Common myeloid progenitor, CD34-positive (primary cell): ENCODE measurements around the gene CUX1.

ENCODE experiments used
- CTCF ChIA-PET: fragments of 350-600 bp; sonication (Branson Sonifier 250); formaldehyde crosslinking; loops from one replicate; lab custom pipeline; 2021; ENCODE audit warnings: antibody characterized with exemption; lab: Charles Lee
- POLR2A ChIA-PET: fragments of 350-600 bp; sonication (Branson Sonifier 250); formaldehyde crosslinking; loops from one replicate; lab custom pipeline; 2021; ENCODE audit warnings: antibody characterized with exemption; lab: Charles Lee
- DNase-seq, 3 donors: peaks; one replicate each; pipeline versions ENCODE4 v3.0.0 to v3.0.0-alpha.2; 2013
- H3K27ac ChIP-seq, 2 experiments: 1 replicate in 1 of 2; 2 replicates in 1 of 2; pipeline ENCODE4 v1.7.0; 2013; ENCODE audit warnings: inconsistent platforms in 2 of 2, low read length in 2 of 2, mild to moderate bottlenecking in 2 of 2, low read depth in 1 of 2, moderate library complexity in 1 of 2; ENCODE audit not compliant: severe bottlenecking in 2 of 2, insufficient read depth in 1 of 2, poor library complexity in 1 of 2
- H3K27me3 ChIP-seq, 5 experiments: replicated peaks in 2 of 5; 1 replicate in 3 of 5; 2 replicates in 2 of 5; pipeline versions ENCODE4 v1.6.1 to v1.7.0; 2013; ENCODE audit warnings: low read length in 4 of 5, mild to moderate bottlenecking in 2 of 5, moderate library complexity in 2 of 5, inconsistent platforms in 1 of 5; ENCODE audit not compliant: insufficient read depth in 5 of 5, control insufficient read depth in 4 of 5
- H3K36me3 ChIP-seq, 4 experiments: 1 replicate in 2 of 4; 2 replicates in 2 of 4; pipeline versions ENCODE4 v1.6.1 to v1.7.0; 2013; ENCODE audit warnings: low read length in 3 of 4, control low read depth in 1 of 4, mild to moderate bottlenecking in 1 of 4; ENCODE audit not compliant: control insufficient read depth in 4 of 4, insufficient read depth in 4 of 4
- H3K4me1 ChIP-seq, 4 experiments: 1 replicate in 3 of 4; 2 replicates in 1 of 4; pipeline versions ENCODE4 v1.6.1 to v1.7.1; 2013; ENCODE audit warnings: low read length in 3 of 4, mild to moderate bottlenecking in 3 of 4, control low read depth in 1 of 4, inconsistent platforms in 1 of 4, moderate library complexity in 1 of 4; ENCODE audit not compliant: control insufficient read depth in 4 of 4, insufficient read depth in 4 of 4; ENCODE audit errors: control extremely low read depth in 1 of 4
- H3K4me3 ChIP-seq, 7 experiments: 1 replicate in 4 of 7; 2 replicates in 3 of 7; pipeline versions ENCODE4 v1.5.1 to v1.7.0; 2013; ENCODE audit warnings: mild to moderate bottlenecking in 7 of 7, low read length in 6 of 7, moderate library complexity in 6 of 7, inconsistent platforms in 2 of 7, low read depth in 2 of 7, control low read depth in 1 of 7; ENCODE audit not compliant: insufficient read depth in 4 of 7, control insufficient read depth in 1 of 7; ENCODE audit errors: extremely low read depth in 1 of 7
- H3K9me3 ChIP-seq, 5 experiments: 1 replicate in 4 of 5; 2 replicates in 1 of 5; pipeline versions ENCODE4 v1.6.1 to v1.7.1; 2013; ENCODE audit warnings: low read length in 4 of 5, mild to moderate bottlenecking in 2 of 5, inconsistent platforms in 1 of 5, low read depth in 1 of 5, moderate library complexity in 1 of 5; ENCODE audit not compliant: control insufficient read depth in 4 of 5, insufficient read depth in 2 of 5; ENCODE audit errors: control extremely low read depth in 1 of 5
- WGBS: methylation state at CpG from one replicate; pipeline ENCODE4 v1.1.5; 2013; ENCODE audit not compliant: insufficient coverage; 5-methylcytosine and 5-hydroxymethylcytosine counted together

Gene CUX1

GRCh38 chr7:101813402-101814019, 3.9 kb upstream of the CUX1 start:
- no peaks in the 10 kb centered on the region for H3K9me3 ChIP-seq
- POLR2A ChIA-PET = interaction anchor here (2.1 kb wide), 1 partner anchor 70 kb away, joined by 7 read pairs; no protein-coding TSS in a partner anchor
- H3K36me3 ChIP-seq = no peaks in the 10 kb centered on the region
- H3K27me3 ChIP-seq = no peaks in the 10 kb centered on the region
- peaks cover 5 to 27% (median 21%) of the 10 kb centered on the region in 4 experiments for H3K4me1 ChIP-seq
- no peak overlapping the region for H3K27ac ChIP-seq
- DNase-seq = no peak
- WGBS = 52% methylated on average over 2 of the region's 5 CpGs
- CTCF ChIA-PET = interaction anchor here (1.0 to 1.6 kb wide), 6 partner anchors 70 to 422 kb away, joined by 3 to 14 read pairs (median 6); no protein-coding TSS in a partner anchor
- H3K4me3 ChIP-seq = peak overlapping the region in 3 of 7 experiments; percentile 27 to 88 (median 80)

GRCh38 chr7:101814081-101814990, 3.1 kb upstream of the CUX1 start:
- peak overlapping the region in 1 of 2 experiments; percentile 54 for H3K27ac ChIP-seq
- POLR2A ChIA-PET = interaction anchor here (0.8 to 2.1 kb wide), 2 partner anchors 30 to 71 kb away, joined by 3 to 7 read pairs; no protein-coding TSS in a partner anchor
- CTCF ChIA-PET = interaction anchor here (0.6 to 1.6 kb wide), 13 partner anchors 45 to 480 kb away, joined by 3 to 14 read pairs (median 4); no protein-coding TSS in a partner anchor

GRCh38 chr7:101814991-101815825, 2.2 kb upstream of the CUX1 start:
- ChIA-PET POLR2A (interaction anchor here (2.1 kb wide), 1 partner anchor 72 kb away, joined by 7 read pairs; no protein-coding TSS in a partner anchor), CTCF (interaction anchor here (0.6 to 1.6 kb wide), 11 partner anchors 44 to 481 kb away, joined by 3 to 14 read pairs (median 4); no protein-coding TSS in a partner anchor)
- Histone ChIP-seq H3K4me1 (peaks cover 11 to 40% (median 31%) of the 10 kb centered on the region in 4 experiments), H3K27me3 (no peaks in the 10 kb centered on the region), H3K27ac (peak overlapping the region in 1 of 2 experiments; percentile 54), H3K9me3 (no peaks in the 10 kb centered on the region), H3K4me3 (peak overlapping the region; percentile 53 to 88 (median 77)), H3K36me3 (no peaks in the 10 kb centered on the region)
- DNase-seq = peak; percentile 64 to 82 (median 82)
- 0% methylated on average over 46 of the region's 89 CpGs for WGBS

More at GRCh38 chr7:101814081-101814990, 3.1 kb upstream of the CUX1 start:
- no peaks in the 10 kb centered on the region for H3K36me3 ChIP-seq
- no peaks in the 10 kb centered on the region for H3K9me3 ChIP-seq
- DNase-seq = peak; percentile 71 to 77 (median 73)
- peaks cover 10 to 36% (median 27%) of the 10 kb centered on the region in 4 experiments for H3K4me1 ChIP-seq
- peak overlapping the region; percentile 53 to 88 (median 76) for H3K4me3 ChIP-seq
- under 1% methylated on average over 59 of the region's 74 CpGs for WGBS
- no peaks in the 10 kb centered on the region for H3K27me3 ChIP-seq

- WGBS = under 1% methylated on average over 41 of the region's 113 CpGs
- H3K27me3 ChIP-seq = no peaks in the 10 kb centered on the region
- peak; percentile 84 to 90 (median 88) for DNase-seq
- peaks cover 11 to 40% (median 31%) of the 10 kb centered on the region in 4 experiments for H3K4me1 ChIP-seq
- H3K9me3 ChIP-seq = no peaks in the 10 kb centered on the region
- CTCF ChIA-PET = no interaction called here
- H3K36me3 ChIP-seq = no peaks in the 10 kb centered on the region
- POLR2A ChIA-PET = interaction anchor here (1.1 to 2.1 kb wide), 2 partner anchors 73 kb away, joined by 4 to 7 read pairs; no protein-coding TSS in a partner anchor
- H3K27ac ChIP-seq = peak overlapping the region in 1 of 2 experiments; percentile 58
- peak overlapping the region; percentile 71 to 89 (median 81) for H3K4me3 ChIP-seq
Measured at GRCh38 chr7:101815826-101816594, 1.4 kb upstream of the CUX1 start.

GRCh38 chr7:101816595-101817470, 593 bp upstream of the CUX1 start:
- DNase-seq = peak in 1 of 3 donors; percentile 33
- H3K9me3 ChIP-seq = no peaks in the 10 kb centered on the region
- ChIA-PET CTCF (interaction anchor here (1.4 to 3.4 kb wide), 4 partner anchors 11 to 128 kb away, joined by 4 to 17 read pairs (median 10); no protein-coding TSS in a partner anchor), POLR2A (interaction anchor here (0.6 to 1.2 kb wide), 3 partner anchors 74 to 141 kb away, joined by 3 to 4 read pairs (median 3); no protein-coding TSS in a partner anchor)
- under 1% methylated on average over 98 of the region's 130 CpGs for WGBS
- peak overlapping the region; percentile 68 to 89 (median 83) for H3K4me3 ChIP-seq
- peak overlapping the region; percentile 48 to 70 for H3K27ac ChIP-seq
- peaks cover 11 to 40% (median 31%) of the 10 kb centered on the region in 4 experiments for H3K4me1 ChIP-seq
- no peaks in the 10 kb centered on the region for H3K36me3 ChIP-seq
- no peaks in the 10 kb centered on the region for H3K27me3 ChIP-seq
